Smooth muscle cell (in vitro differentiated cells): ENCODE measurements around the gene TIMM10. TPM values are rescaled to one million over a fixed set of nuclear protein-coding genes. Genes with fewer than 3 reads are reported as not detected.

Experiments
- DNase-seq: peaks from one replicate; lab custom pipeline; 2025; ENCODE audit not compliant: unreplicated experiment; lab: John Stamatoyannopoulos, UW
- H2AFZ ChIP-seq: fragments of 200-600 bp; sonication (generic); 2 replicates; pipeline ENCODE4 v1.6.0; 2016; ENCODE audit warnings: antibody characterized with exemption, low read depth, mild to moderate bottlenecking
- H3F3A ChIP-seq: fragments of 200-600 bp; sonication (generic); 2 replicates; pipeline ENCODE4 v1.6.0; 2017; ENCODE audit warnings: antibody characterized with exemption, low read depth
- H3K27ac ChIP-seq: fragments of 200-600 bp; sonication (generic); 2 replicates; pipeline ENCODE4 v1.5.1; 2016; ENCODE audit warnings: low read depth, mild to moderate bottlenecking
- H3K27me3 ChIP-seq: fragments of 200-600 bp; sonication (generic); 2 replicates; pipeline ENCODE4 v1.6.1; 2016; ENCODE audit warnings: low read depth, mild to moderate bottlenecking
- H3K36me3 ChIP-seq: fragments of 200-600 bp; sonication (generic); 2 replicates; pipeline ENCODE4 v1.5.1; 2016; ENCODE audit warnings: low read depth
- H3K4me1 ChIP-seq: fragments of 200-600 bp; sonication (generic); 2 replicates; pipeline ENCODE4 v1.5.1; 2016; ENCODE audit warnings: low read depth
- H3K4me2 ChIP-seq: fragments of 200-600 bp; sonication (generic); 2 replicates; pipeline ENCODE4 v1.6.0; 2016; ENCODE audit warnings: mild to moderate bottlenecking
- H3K4me3 ChIP-seq: fragments of 200-600 bp; sonication (generic); 2 replicates; pipeline ENCODE4 v1.5.1; 2016; ENCODE audit warnings: mild to moderate bottlenecking
- H3K79me2 ChIP-seq: fragments of 200-600 bp; sonication (generic); 2 replicates; pipeline ENCODE4 v1.6.0; 2016; ENCODE audit warnings: low read depth, mild to moderate bottlenecking
- H3K9ac ChIP-seq: fragments of 200-600 bp; sonication (generic); 2 replicates; pipeline ENCODE4 v1.6.0; 2016; ENCODE audit warnings: low read depth
- H3K9me3 ChIP-seq: fragments of 200-600 bp; sonication (generic); replicated peaks from 2 replicates; pipeline ENCODE4 v1.5.1; 2016; ENCODE audit warnings: low read depth
- H4K20me1 ChIP-seq: fragments of 200-600 bp; sonication (generic); 2 replicates; pipeline ENCODE4 v1.6.0; 2016; ENCODE audit warnings: low read depth
- CTCF ChIP-seq: fragments of 200-600 bp; sonication (generic); IDR thresholded peaks from 2 replicates; pipeline ENCODE4 v1.5.1; 2017; ENCODE audit warnings: borderline replicate concordance, mild to moderate bottlenecking, antibody characterized with exemption; ENCODE audit not compliant: insufficient read depth, poor library complexity, severe bottlenecking
- WGBS: methylation state at CpG from one replicate; pipeline ENCODE4 v1.1.7; 2016; ENCODE audit warnings: low lambda C conversion rate; 5-methylcytosine and 5-hydroxymethylcytosine counted together
- polyA plus RNA-seq: library from polyadenylated mRNA; unstranded; fragments of >200 nt; fragmentation: Nextera tagmentation; extraction: Ambion mirVana; gene quantifications from 2 replicates; pipeline ENCODE4 v1.2.1, GENCODE V29; 2016
- total RNA-seq: library from RNA; depleted of rRNA; stranded (reverse); fragments of >200 nt; gene quantifications from 2 replicates; pipeline ENCODE4 v1.2.3, GENCODE V29; 2014

The TIMM10 gene
- total and polyA plus RNA-seq, 2 experiments from 2014 or later: 34.2 to 110 TPM

- Histone ChIP-seq H3K4me2 (peak within 1 kb of the TSS; percentile 95), H3K4me3 (peak within 1 kb of the TSS; percentile 81), H3K4me1 (peaks cover 9% of the 10 kb centered on the region), H3K27ac (no peak within 1 kb of the TSS), H3K9ac (peak within 1 kb of the TSS; percentile 42), H3F3A (peaks cover 4% of the 10 kb centered on the region), H4K20me1 (no peaks in the 10 kb centered on the region), H3K9me3 (no peaks in the 10 kb centered on the region), H3K27me3 (no peaks in the 10 kb centered on the region), H2AFZ (peak within 1 kb of the TSS; percentile 98), H3K79me2 (no peaks in the 10 kb centered on the region), H3K36me3 (no peaks in the 10 kb centered on the region)
- no peak for TF ChIP-seq CTCF
- WGBS: under 1% methylated on average over 48 of the region's 92 CpGs
- DNase-seq: peak; percentile 46
Observed at GRCh38 chr11:57567515-57568329, 37.2 kb upstream of the TIMM10 start, which contains the start of gene UBE2L6. UBE2L6 (minus strand) TSS chr11:57567672; CDS start chr11:57567611, 61 bp downstream.

DNA sequence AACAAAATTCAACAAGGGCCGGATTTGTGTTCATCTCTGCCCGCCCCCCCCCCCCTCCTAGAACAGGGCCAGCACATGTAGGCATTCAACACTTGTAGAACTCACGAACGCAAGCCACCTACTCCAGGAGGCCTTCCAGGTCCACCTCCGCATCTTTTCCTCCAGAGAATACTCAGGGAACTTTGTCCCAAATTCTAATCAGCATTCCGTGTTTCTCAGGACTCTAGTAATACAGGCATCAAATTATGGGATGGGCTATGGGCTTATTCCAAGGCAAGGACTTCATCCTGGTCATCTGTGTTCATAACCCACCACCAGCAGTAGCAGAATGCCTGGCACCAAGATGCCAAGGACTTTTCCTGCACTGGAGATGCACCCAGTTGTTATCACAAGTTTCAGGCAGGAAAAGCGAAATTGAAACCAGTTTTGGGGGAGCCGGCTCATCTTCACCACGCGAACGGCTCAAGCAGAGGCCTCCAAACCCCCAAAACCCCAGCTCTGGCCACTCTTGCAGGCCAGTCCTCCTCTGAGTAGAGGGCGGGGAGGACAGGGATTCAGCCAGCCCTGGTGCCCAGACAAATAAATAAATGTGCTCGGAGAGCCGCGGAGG is 36.5 kb upstream of the TIMM10 start:
- Histone ChIP-seq H3F3A (peaks cover 4% of the 10 kb centered on the region), H3K36me3 (no peaks in the 10 kb centered on the region), H3K4me1 (peaks cover 9% of the 10 kb centered on the region), H3K79me2 (no peaks in the 10 kb centered on the region), H3K27ac (no peak overlapping the region), H3K4me2 (peak overlapping the region; percentile 95), H3K4me3 (peak overlapping the region; percentile 81), H3K27me3 (no peaks in the 10 kb centered on the region), H4K20me1 (no peaks in the 10 kb centered on the region), H3K9me3 (no peaks in the 10 kb centered on the region), H2AFZ (peak overlapping the region; percentile 98), H3K9ac (no peak overlapping the region)
- WGBS: 46% methylated on average over 15 of the region's 15 CpGs
- DNase-seq: no peak
- no peak for TF ChIP-seq CTCF

GRCh38 chr11:57566005-57566904 is 35.7 kb upstream of the TIMM10 start:
- no peak overlapping the region for H2AFZ ChIP-seq

More at GRCh38 chr11:57566005-57566904, 35.7 kb upstream of the TIMM10 start:
- H4K20me1 ChIP-seq: no peaks in the 10 kb centered on the region
- H3K36me3 ChIP-seq: no peaks in the 10 kb centered on the region
- H3K79me2 ChIP-seq: no peaks in the 10 kb centered on the region
- 79% methylated on average over 4 of the region's 4 CpGs for WGBS
- H3K4me3 ChIP-seq: peak overlapping the region; percentile 28
- H3F3A ChIP-seq: peaks cover 4% of the 10 kb centered on the region
- H3K4me1 ChIP-seq: peaks cover 9% of the 10 kb centered on the region
- no peak for DNase-seq
- no peaks in the 10 kb centered on the region for H3K9me3 ChIP-seq
- H3K27ac ChIP-seq: no peak overlapping the region
- peak overlapping the region; percentile 15 for H3K4me2 ChIP-seq
- no peak for TF ChIP-seq CTCF
- no peaks in the 10 kb centered on the region for H3K27me3 ChIP-seq
- H3K9ac ChIP-seq: no peak overlapping the region
